DND-41 (cell line): ENCODE measurements around the gene CUBN.

ENCODE experiments used
- ATAC-seq: fragments of 200-7000 bp; cut with Tn5 transposase; 3 replicates; pipeline ENCODE4 v1.9.1; 2021; ENCODE audit warnings: low read depth; ENCODE audit not compliant: insufficient read depth
- DNase-seq: peaks from one replicate; pipeline ENCODE4 v3.0.0-alpha.2; 2020
- H2AFZ ChIP-seq: 2 replicates; pipeline ENCODE4 v1.6.0; 2012; ENCODE audit warnings: low read depth, low read length
- H3K27ac ChIP-seq: 2 replicates; pipeline ENCODE4 v1.5.1; 2012; ENCODE audit warnings: low read length, inconsistent platforms
- H3K27me3 ChIP-seq: fragments of 200-600 bp; sonication (generic); 2 replicates; pipeline ENCODE4 v1.6.0; 2012; ENCODE audit warnings: low read length, mild to moderate bottlenecking, inconsistent platforms; ENCODE audit not compliant: insufficient read depth, poor library complexity
- H3K36me3 ChIP-seq: 2 replicates; pipeline ENCODE4 v1.5.1; 2012; ENCODE audit warnings: low read length, inconsistent platforms; ENCODE audit not compliant: insufficient read depth
- H3K4me1 ChIP-seq: 2 replicates; pipeline ENCODE4 v1.5.1; 2012; ENCODE audit warnings: mild to moderate bottlenecking, low read length; ENCODE audit not compliant: insufficient read depth
- H3K4me2 ChIP-seq: 2 replicates; pipeline ENCODE4 v1.6.0; 2012; ENCODE audit warnings: mild to moderate bottlenecking, moderate library complexity, low read length, inconsistent platforms; ENCODE audit not compliant: insufficient read depth
- H3K4me3 ChIP-seq, 2 experiments: fragments of 200-600 bp in 1 of 2; shearing (Covaris generic) in 1 of 2; 2 replicates each; pipeline ENCODE4 v1.5.1; 2012 to 2016; ENCODE audit warnings: inconsistent platforms in 2 of 2, low read length in 2 of 2, mild to moderate bottlenecking in 2 of 2, low read depth in 1 of 2, moderate library complexity in 1 of 2
- H3K79me2 ChIP-seq: 2 replicates; pipeline ENCODE4 v1.6.0; 2012; ENCODE audit warnings: low read length, inconsistent platforms; ENCODE audit not compliant: insufficient read depth
- H3K9ac ChIP-seq: 2 replicates; pipeline ENCODE4 v1.6.0; 2012; ENCODE audit warnings: low read depth, mild to moderate bottlenecking, inconsistent platforms, low read length, moderate library complexity
- H3K9me3 ChIP-seq: 2 replicates; pipeline ENCODE4 v1.5.1; 2012; ENCODE audit warnings: low read length, moderate library complexity, mild to moderate bottlenecking, inconsistent platforms; ENCODE audit not compliant: insufficient read depth, severe bottlenecking
- H4K20me1 ChIP-seq: 2 replicates; pipeline ENCODE4 v1.6.0; 2012; ENCODE audit warnings: low read length; ENCODE audit not compliant: insufficient read depth
- EZH2 ChIP-seq: IDR thresholded peaks from 3 replicates; pipeline ENCODE4 v1.6.1; 2012; ENCODE audit warnings: borderline replicate concordance, low read depth, mild to moderate bottlenecking, moderate library complexity, low read length, inconsistent platforms; ENCODE audit not compliant: severe bottlenecking
- TF ChIP-seq, protein P1 (sequence below): IDR thresholded peaks from 2 replicates; pipeline ENCODE4 v1.5.1; 2012; ENCODE audit warnings: borderline replicate concordance, low read length, moderate library complexity, mild to moderate bottlenecking; ENCODE audit not compliant: poor library complexity, severe bottlenecking; ENCODE audit errors: extremely low read depth

CUBN gene

DNA sequence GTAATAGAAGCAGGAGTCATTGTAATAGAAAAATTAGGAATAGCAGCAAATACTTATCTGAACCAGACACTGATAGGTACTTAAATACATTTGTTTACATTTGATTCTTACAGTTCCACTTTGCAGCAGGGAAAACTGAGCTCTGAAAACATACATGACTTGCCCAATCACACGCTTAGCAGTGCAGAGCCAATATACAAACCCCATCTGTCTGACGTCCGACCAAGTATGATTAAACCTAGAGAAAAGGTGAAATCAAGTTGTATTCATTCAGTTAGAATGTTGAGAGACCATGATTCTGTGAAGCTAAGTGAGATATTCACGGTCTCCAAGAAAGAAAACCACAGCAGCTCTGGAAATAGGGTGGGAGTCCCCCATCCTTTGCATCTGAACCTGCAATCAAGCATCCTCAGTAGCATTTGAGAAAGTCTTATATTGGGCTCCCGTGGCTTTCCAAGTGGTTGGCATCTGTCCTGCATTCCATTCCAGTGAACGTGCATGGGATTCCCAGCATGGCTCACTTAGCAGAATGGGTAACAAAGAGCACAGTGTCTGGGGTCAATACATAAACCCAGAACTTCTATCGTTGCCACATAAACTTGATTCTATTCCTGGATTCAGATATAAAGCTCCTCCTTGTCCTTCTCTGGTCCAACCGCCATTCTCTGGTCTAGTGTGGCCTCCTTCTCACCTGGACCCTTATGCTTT is 163.7 kb downstream of the CUBN start:
- Histone ChIP-seq H3K27me3 (no peaks in the 10 kb centered on the region), H3K4me1 (no peaks in the 10 kb centered on the region), H3K9me3 (no peaks in the 10 kb centered on the region), H2AFZ (no peak overlapping the region), H3K9ac (no peak overlapping the region), H3K4me2 (no peak overlapping the region), H4K20me1 (no peaks in the 10 kb centered on the region), H3K36me3 (no peaks in the 10 kb centered on the region), H3K27ac (no peak overlapping the region), H3K79me2 (no peaks in the 10 kb centered on the region), H3K4me3 (no peak overlapping the region)
- TF ChIP-seq, protein P1, sequence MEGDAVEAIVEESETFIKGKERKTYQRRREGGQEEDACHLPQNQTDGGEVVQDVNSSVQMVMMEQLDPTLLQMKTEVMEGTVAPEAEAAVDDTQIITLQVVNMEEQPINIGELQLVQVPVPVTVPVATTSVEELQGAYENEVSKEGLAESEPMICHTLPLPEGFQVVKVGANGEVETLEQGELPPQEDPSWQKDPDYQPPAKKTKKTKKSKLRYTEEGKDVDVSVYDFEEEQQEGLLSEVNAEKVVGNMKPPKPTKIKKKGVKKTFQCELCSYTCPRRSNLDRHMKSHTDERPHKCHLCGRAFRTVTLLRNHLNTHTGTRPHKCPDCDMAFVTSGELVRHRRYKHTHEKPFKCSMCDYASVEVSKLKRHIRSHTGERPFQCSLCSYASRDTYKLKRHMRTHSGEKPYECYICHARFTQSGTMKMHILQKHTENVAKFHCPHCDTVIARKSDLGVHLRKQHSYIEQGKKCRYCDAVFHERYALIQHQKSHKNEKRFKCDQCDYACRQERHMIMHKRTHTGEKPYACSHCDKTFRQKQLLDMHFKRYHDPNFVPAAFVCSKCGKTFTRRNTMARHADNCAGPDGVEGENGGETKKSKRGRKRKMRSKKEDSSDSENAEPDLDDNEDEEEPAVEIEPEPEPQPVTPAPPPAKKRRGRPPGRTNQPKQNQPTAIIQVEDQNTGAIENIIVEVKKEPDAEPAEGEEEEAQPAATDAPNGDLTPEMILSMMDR, result no peak
- no peak for TF ChIP-seq EZH2
- ATAC-seq (no peak), DNase-seq (no peak)

DNA sequence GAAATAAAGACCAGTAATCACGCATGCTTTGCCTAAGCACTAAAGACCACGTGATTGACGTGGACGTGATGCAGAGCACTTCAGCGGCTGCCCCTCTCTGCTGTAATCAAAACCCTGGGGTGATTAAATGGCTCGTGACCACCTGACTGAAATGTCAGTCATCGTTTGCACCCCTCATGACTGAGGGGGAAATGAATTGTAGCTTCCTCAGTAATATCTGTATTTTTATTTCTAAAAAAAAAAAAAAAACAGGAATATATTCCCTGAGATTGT is 164.3 kb downstream of the CUBN start:
- TF ChIP-seq, protein P1, result no peak
- TF ChIP-seq EZH2, result no peak
- no peak overlapping the region for H3K4me2 ChIP-seq
- H3K79me2 ChIP-seq, result no peaks in the 10 kb centered on the region
- H3K4me3 ChIP-seq, result no peak overlapping the region
- H3K27me3 ChIP-seq, result no peaks in the 10 kb centered on the region
- no peak for ATAC-seq
- no peaks in the 10 kb centered on the region for H3K9me3 ChIP-seq
- H3K9ac ChIP-seq, result no peak overlapping the region
- no peaks in the 10 kb centered on the region for H3K36me3 ChIP-seq
- no peaks in the 10 kb centered on the region for H3K4me1 ChIP-seq
- no peaks in the 10 kb centered on the region for H4K20me1 ChIP-seq
- DNase-seq, result no peak
- H2AFZ ChIP-seq, result no peak overlapping the region
- no peak overlapping the region for H3K27ac ChIP-seq

DNA sequence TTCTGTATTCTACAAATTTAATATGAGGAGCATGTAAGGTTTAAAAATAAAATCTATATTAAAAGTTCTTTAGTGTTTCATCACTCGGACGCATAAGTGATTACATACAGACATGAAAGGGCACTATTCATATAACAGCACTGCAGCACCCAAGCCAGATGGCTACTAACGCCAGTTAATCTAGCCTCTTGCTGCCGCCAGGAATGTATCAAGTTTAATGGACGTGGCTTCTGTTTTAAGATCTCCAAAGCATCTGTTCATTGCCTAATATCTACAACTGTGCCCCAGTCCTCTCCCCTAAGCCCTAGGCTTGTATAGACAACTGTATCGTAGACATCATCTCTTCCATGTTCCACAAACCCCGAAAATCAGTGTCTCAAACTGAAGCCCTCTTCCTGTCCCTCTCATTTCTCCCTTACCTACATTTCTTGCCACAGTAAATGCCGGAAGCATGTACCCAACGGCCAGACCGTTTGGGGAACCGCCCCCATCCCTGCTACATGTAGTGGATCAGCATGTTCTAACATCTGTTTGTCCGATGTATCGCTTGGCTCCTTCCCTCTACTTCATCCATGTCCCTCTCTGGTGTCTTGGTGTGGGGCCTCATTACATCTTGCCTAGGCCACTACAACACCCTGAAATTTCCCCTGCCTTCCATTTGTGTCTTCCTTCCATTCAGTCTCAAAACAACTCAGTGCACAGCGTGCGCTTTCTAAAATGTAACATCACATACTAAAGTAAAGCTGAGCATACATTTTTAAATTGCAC is 164.9 kb downstream of the CUBN start:
- no peaks in the 10 kb centered on the region for H3K27me3 ChIP-seq
- H3K79me2 ChIP-seq, result no peaks in the 10 kb centered on the region
- no peaks in the 10 kb centered on the region for H3K9me3 ChIP-seq
- H3K4me1 ChIP-seq, result no peaks in the 10 kb centered on the region
- TF ChIP-seq EZH2, result no peak
- TF ChIP-seq, protein P1, result no peak
- no peak overlapping the region for H2AFZ ChIP-seq
- H4K20me1 ChIP-seq, result no peaks in the 10 kb centered on the region
- ATAC-seq (no peak), DNase-seq (no peak)
- no peak overlapping the region for H3K9ac ChIP-seq
- no peak overlapping the region for H3K4me3 ChIP-seq
- H3K36me3 ChIP-seq, result no peaks in the 10 kb centered on the region
- no peak overlapping the region for H3K27ac ChIP-seq
- no peak overlapping the region for H3K4me2 ChIP-seq
